Measurements from ENCODE around the gene ZNF84.

GRCh38 chr12:133058203-133059113 lies 21.1 kb downstream of the ZNF84 start:
- TF ChIP-seq JUN (IDR thresholded peaks at IDR 0.05; ENCODE audit: borderline replicate concordance, low read depth, low read length) (no peak), JUN (CRISPR knock-in tag; IDR thresholded peaks at IDR 0.05; ENCODE audit: borderline replicate concordance) (no peak), FOXJ3 (CRISPR knock-in tag; IDR thresholded peaks at IDR 0.05) (no peak), TEAD4 (IDR thresholded peaks at IDR 0.05; ENCODE audit: low read length) (no peak), TEAD4 (CRISPR knock-in tag; IDR thresholded peaks at IDR 0.05; ENCODE audit: borderline replicate concordance) (no peak), SMAD1 (IDR thresholded peaks at IDR 0.05; ENCODE audit: low read depth, low read length, partially characterized antibody) (no peak), MAFK (IDR thresholded peaks at IDR 0.05; ENCODE audit: low read length) (no peak), RB1 (IDR thresholded peaks at IDR 0.05; ENCODE audit: low read depth) (no peak), SAFB2 (IDR thresholded peaks at IDR 0.05; ENCODE audit: borderline replicate concordance, low read depth, low read length, severe bottlenecking) (no peak), CTCF (IDR thresholded peaks at IDR 0.05 in 2 of 3, conservative IDR thresholded peaks at IDR 0.05 in 1 of 3; ENCODE audit: insufficient read depth in 2 of 3, low read depth in 1 of 3, low read length in 3 of 3) (no peak), RAD21 (CRISPR knock-in tag; conservative IDR thresholded peaks at IDR 0.05 in 1 of 2, IDR thresholded peaks at IDR 0.05 in 1 of 2) (no peak), USF1 (CRISPR knock-in tag; IDR thresholded peaks at IDR 0.05) (no peak), CAMTA2 (CRISPR knock-in tag; conservative IDR thresholded peaks at IDR 0.05) (no peak), BRCA1 (IDR thresholded peaks at IDR 0.05) (no peak), BRCA1 (CRISPR knock-in tag; IDR thresholded peaks at IDR 0.05) (no peak), PML (IDR thresholded peaks at IDR 0.05; ENCODE audit: low read length) (no peak)

Measured in K562 (cell line).